ENCODE results near the gene COLEC11.
"Not testable (repeated sequence)": the region's sequence is repeated elsewhere in the genome, so short reads cannot be mapped to it uniquely, and the experiment has no call there.

COLEC11 gene

GRCh38 chr2:3606370-3607201 lies 11.7 kb downstream of the COLEC11 start:
- DNase-seq: no peak

GRCh38 chr2:3608373-3609278 lies 13.7 kb downstream of the COLEC11 start:
- DNase-seq: no peak

- DNase-seq: not testable (repeated sequence)
These were observed 14.4 kb downstream of the COLEC11 start for GRCh38 chr2:3609279-3609673.

GRCh38 chr2:3610415-3610814 lies 15.5 kb downstream of the COLEC11 start:
- no peak for DNase-seq

GRCh38 chr2:3610881-3611505 lies 16.1 kb downstream of the COLEC11 start:
- no peak for DNase-seq

DNA sequence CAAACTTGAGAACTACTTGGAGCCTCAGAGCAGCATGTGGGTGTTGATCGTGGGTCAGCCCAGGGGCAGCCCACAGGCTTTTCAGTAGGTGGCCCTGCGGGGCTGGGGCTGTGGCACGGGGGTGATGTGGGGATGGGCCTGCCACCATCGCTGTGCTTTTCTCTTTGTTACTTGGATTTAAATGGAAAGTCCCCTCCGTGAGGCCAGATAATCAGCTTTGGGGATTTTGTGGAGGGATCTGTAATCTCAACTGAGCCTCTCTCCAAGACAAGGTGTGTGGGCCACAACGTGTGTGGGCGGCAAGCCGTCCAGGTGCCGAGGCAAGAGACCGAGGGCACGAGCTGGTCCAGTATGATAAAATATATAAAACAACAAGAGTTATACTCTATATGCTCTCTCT lies 16.7 kb downstream of the COLEC11 start:
- DNase-seq: no peak

DNA sequence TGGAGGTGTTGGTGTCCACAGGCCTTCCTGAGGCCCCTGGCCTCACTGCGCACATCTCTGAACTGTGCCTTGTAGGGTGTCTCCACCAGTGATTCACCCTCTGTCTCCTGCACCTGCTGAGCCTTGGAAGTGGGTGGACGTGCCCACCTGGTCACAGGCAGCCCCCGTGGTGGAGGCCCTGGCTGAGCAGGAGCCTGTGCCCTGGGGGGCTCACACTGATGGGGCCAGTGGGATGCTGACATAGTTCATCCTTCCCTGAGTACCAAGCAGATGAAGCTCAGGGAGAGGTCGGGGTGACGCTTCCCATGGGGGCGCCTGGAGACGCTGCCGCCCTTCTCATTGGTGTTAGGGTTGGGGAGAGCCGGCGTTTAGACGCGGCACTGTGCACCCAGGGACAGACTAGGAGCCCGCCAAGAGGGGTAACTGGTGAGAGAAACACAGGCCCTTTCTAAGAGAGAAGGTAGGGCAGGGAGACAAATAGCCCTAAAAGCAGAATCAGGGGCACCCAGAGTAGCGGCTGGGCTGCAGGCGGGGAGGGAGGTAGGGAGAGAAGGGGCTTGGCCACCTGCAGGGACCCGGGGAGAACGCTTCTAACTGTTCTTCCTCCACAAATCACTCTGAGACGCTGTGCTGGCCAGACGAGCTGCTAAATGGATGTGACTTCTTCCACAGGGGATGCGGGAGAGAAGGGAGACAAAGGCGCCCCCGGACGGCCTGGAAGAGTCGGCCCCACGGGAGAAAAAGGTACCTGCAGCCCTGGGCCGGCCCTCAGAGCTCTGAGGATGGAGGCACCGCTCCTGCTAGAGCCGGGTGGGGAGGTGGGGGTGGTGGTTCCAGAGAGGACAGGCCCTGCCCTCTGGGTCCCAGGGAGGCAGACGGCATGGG lies 18.0 kb downstream of the COLEC11 start:
- DNase-seq: no peak

- no peak for DNase-seq
These were observed 18.6 kb downstream of the COLEC11 start for GRCh38 chr2:3613524-3613905.

GRCh38 chr2:3614743-3615142 lies 19.8 kb downstream of the COLEC11 start:
- not testable (repeated sequence) for DNase-seq

DNA sequence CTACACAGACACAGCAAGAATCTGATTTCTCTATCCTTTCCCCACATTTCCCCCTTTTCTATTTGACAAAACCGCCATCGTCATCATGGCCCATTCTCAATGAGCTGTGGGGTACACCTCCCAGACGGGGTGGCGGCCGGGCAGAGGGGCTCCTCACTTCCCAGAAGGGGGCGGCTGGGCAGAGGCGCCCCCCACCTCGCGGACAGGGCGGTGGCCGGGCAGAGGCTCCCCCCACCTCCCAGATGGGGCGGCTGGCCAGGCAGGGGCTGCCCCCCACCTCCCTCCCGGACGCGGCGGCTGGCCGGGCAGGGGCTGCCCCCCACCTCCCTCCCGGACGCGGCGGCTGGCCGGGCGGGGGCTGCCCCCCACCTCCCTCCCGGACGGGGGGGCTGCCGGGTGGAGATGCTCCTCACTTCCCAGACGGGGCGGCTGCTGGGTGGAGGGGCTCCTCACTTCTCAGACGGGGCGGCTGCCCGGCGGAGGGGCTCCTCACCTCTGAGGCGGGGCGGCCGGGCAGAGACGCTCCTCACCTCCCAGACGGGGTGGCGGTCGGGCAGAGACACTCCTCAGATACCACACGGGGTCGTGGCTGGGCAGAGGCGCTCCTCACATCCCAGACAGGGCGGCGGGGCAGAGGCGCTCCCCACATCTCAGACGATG lies 20.8 kb downstream of the COLEC11 start:
- not testable (repeated sequence) for DNase-seq

- not testable (repeated sequence) for DNase-seq
These were observed 21.7 kb downstream of the COLEC11 start for GRCh38 chr2:3616435-3617197.

- DNase-seq: no peak
These were observed 22.4 kb downstream of the COLEC11 start for GRCh38 chr2:3617198-3617890.

DNA sequence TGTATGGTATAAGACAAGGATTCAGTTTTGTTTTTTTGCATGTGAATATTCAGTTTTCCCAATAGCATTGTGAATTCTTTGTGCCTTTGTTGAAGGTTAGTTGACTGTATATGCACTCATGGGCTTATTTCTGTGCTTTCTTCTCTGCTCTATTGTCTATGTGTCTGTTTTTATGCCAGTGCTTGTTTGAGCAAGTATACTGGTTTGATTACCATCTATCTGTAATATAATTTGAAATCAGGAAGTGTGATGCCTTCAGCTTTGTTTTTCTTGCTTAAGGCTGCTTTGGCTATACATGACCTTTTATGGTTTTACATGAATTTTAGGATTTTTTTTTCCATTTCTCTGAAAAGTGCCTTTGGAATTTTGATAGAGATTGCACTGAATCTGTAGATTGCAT lies 23.5 kb downstream of the COLEC11 start:
- DNase-seq: no peak

GRCh38 chr2:3619033-3619432 lies 24.1 kb downstream of the COLEC11 start:
- no peak for DNase-seq

GRCh38 chr2:3619661-3620060 lies 24.7 kb downstream of the COLEC11 start:
- DNase-seq: not testable (repeated sequence)

DNA sequence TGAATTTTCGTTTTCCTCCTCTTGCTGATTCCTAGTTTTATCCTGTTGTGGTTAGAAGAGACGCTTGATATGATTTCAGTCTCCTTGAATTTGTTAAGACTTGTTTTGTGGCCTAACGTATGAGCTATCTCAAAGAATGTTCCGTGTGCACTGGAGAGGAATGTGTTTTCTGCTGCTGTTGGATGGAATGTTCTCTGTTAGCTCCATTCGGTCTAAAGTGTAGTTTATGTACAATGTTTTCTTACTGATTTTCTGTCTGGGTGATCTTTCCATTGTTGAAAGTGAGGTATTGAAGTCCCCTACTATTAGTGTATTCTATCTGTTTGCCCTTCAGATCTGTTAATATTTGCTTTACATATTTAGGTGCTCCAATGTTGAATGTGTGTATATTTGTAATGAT lies 25.9 kb downstream of the COLEC11 start:
- no peak for DNase-seq

DNA sequence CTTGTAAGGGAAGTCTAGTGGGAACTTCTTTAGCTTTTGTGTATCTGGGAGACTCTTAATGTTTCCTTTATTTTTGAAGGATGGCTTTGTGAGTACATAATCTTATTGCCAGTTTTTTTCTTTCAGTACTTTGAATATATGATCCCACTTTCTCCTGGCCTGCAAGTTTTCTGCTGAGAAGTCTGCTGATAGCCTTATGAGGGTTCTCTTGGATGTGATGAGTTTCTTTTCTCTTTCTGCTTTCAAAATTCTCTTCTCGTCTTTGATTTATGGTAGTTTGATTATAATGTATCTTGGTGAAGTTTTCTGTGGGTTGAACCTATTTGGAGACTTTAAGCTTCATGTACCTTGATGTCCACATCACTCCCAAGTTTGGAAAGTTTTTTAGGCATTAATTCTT lies 28.1 kb downstream of the COLEC11 start:
- DNase-seq: no peak

- no peak for DNase-seq
These were observed 29.3 kb downstream of the COLEC11 start for GRCh38 chr2:3624059-3624794.

GRCh38 chr2:3625186-3625585 lies 30.3 kb downstream of the COLEC11 start:
- no peak for DNase-seq
